ENCODE measurements around the gene GFER.
A peak's percentile ranks its signal among the peaks of the same experiment; 100 is the strongest.

GFER gene

GRCh38 chr16:2035431-2036199 is 51.6 kb downstream of the GFER start:
- TF ChIP-seq, protein P1, sequence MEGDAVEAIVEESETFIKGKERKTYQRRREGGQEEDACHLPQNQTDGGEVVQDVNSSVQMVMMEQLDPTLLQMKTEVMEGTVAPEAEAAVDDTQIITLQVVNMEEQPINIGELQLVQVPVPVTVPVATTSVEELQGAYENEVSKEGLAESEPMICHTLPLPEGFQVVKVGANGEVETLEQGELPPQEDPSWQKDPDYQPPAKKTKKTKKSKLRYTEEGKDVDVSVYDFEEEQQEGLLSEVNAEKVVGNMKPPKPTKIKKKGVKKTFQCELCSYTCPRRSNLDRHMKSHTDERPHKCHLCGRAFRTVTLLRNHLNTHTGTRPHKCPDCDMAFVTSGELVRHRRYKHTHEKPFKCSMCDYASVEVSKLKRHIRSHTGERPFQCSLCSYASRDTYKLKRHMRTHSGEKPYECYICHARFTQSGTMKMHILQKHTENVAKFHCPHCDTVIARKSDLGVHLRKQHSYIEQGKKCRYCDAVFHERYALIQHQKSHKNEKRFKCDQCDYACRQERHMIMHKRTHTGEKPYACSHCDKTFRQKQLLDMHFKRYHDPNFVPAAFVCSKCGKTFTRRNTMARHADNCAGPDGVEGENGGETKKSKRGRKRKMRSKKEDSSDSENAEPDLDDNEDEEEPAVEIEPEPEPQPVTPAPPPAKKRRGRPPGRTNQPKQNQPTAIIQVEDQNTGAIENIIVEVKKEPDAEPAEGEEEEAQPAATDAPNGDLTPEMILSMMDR (IDR thresholded peaks at IDR 0.05; ENCODE audit: control insufficient read depth, insufficient read depth, low read depth, low read length, missing control alignments), result no peak
- DNase-seq (ENCODE audit: low read depth), result peak; percentile 57
- peak overlapping the region; percentile 33 for H3K4me3 ChIP-seq (ENCODE audit: control insufficient read depth, low read depth, low read length)

DNA sequence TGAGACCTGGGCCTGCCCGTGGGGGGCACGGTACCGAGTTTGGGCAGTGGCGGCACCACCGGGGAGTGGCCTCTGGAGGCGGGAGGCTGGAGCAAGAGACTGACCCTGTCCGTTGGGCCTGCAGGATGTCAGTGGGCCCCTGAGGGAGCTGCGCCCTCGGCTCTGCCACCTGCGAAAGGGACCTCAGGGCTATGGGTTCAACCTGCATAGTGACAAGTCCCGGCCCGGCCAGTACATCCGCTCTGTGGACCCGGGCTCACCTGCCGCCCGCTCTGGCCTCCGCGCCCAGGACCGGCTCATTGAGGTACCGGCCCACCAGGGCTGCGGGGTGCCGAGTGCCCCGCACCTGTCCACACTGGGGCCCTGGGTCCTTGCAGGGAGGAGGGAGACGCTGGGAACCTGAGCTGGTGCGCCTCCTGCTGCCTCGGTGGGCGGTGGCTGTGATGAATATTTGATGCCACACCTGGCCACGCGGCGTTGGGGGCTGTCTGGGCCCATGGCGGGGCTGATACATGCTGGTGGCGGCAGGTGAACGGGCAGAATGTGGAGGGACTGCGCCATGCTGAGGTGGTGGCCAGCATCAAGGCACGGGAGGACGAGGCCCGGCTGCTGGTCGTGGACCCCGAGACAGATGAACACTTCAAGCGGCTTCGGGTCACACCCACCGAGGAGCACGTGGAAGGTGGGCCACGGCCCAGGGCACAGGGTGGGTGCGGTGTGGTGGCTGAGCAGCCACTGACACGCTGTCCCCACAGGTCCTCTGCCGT is 52.4 kb downstream of the GFER start:
- TF ChIP-seq, protein P1 (IDR thresholded peaks at IDR 0.05; ENCODE audit: control insufficient read depth, insufficient read depth, low read depth, low read length, missing control alignments), result no peak
- no peak for DNase-seq (ENCODE audit: low read depth)
- H3K4me3 ChIP-seq (ENCODE audit: control insufficient read depth, low read depth, low read length), result peak overlapping the region; percentile 28

GRCh38 chr16:2037115-2037514 is 53.1 kb downstream of the GFER start:
- TF ChIP-seq, protein P1 (IDR thresholded peaks at IDR 0.05; ENCODE audit: control insufficient read depth, insufficient read depth, low read depth, low read length, missing control alignments), result no peak
- no peak overlapping the region for H3K4me3 ChIP-seq (ENCODE audit: control insufficient read depth, low read depth, low read length)
- no peak for DNase-seq (ENCODE audit: low read depth)
